NCI-H1436 treated with DMSO at 0.1 percent for 48 hours (cell line): ENCODE results near the gene UBE2A.

Experiments
- DNase-seq: peaks from one replicate; lab custom pipeline; 2025; lab: John Stamatoyannopoulos, UW

The UBE2A gene

DNA sequence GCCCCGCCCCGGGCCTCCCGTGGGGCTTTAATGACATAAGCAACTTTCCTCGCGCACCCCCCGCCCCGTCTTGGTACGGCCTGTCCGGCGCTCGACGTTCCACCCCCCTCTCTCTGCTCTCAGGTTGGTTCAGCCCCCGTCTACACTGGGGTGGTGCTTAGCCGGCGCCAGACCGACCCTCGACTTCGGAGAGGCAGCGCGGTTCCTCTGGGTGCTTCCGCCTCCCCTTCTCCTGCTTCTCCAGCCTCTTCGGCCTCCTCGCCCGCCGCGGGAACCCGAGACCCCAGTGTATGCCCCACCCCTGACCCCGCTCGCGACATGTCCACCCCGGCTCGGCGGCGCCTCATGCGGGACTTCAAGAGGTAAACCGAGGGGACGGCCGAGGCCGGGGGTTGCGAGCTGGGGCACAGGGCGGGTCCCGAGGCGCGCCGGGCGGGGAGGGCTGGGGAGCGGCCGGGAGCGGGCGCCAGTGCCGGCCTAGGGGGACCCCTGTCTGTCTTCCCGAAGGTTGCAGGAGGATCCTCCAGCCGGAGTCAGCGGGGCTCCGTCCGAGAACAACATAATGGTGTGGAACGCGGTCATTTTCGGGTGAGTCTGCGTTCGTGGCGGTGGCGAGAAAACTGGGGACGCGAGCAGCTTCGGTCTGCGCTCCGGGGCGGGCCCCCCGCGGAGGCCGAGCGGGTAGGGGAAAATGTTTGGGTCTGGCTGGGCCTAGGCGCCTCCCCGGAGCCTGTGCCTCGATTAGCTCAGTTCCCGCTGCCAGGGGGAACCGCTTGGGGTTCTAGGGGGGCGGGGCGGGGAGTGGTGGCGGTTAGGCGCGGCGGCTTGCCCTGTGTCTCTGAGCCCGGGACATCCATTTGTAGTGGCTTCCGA is at the start of gene UBE2A:
Gene UBE2A, plus strand, starts transcription at position 170 of the 873 bp plus-strand sequence. Its CDS starts 149 bp downstream, at position 319.
- DNase-seq: peak; percentile 64

DNA sequence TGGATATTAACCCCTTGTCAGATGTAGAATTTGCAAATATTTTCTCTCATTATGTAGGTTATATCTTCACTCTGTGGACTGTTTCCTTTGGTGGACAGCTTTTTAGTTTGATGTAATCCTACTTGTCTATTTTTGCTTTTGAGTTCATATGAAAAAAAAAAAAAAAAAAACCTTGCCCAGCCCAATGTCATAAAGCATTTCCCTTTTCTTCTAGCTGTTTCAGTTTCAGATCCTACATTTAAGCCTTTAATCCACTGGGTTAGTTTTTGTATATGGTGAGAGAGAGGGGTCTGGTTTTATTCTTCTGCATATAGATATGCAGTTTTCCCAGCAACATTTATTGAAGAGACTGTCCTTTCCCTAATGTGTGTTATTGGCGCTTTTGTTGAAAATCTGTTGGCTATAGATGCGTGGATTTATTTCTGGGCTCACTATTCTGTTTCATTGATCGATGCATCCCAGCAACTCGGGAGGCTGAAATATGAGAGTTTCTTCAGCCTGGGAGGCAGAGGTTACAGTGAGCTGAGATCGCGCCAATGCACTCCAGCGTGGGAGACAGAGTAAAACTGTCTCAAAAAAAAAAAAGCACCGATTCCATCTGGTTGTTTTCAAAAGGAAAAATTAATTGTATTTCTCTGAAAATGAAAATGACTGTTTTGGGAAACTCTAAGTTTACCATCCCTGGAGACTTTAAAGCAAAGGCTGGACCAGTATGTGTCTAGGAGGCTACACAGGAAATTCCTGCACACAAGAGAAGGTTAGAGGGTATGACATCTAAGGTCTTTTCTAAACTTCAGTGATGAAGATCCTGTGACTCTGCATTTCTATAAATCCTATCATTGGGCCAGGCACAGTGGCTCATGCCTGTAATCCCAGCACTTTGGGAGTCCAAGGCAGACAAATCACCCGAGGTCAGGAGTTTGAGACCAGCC is 44.8 kb upstream of the UBE2A start:
- no peak for DNase-seq

- no peak for DNase-seq
These were observed 36.9 kb upstream of the UBE2A start for GRCh38 chrX:119537487-119537886.

GRCh38 chrX:119539872-119540271 is 34.5 kb upstream of the UBE2A start:
- DNase-seq: no peak

GRCh38 chrX:119541188-119541587 is 33.2 kb upstream of the UBE2A start:
- DNase-seq: no peak

- no peak for DNase-seq
These were observed 24.9 kb upstream of the UBE2A start for GRCh38 chrX:119549327-119550016.

DNA sequence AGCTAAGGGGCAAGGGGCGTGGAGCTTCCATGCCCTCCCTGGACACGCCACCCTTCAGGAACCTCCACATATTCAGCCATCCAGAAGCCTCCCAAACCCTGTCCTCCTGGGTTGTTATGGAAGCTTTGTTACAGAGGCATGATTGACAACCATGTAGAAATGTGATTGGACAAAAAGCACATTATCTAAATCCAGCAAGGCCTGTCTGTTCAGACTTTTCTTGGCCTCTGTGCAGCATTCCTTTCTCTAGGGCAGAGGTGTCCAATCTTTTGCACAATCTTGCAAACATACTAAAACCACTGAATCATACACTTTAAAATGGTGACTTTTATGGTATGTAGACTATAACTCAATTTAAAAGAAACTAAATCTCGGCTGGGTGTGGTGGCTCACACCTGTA is 21.9 kb upstream of the UBE2A start:
- DNase-seq: no peak

DNA sequence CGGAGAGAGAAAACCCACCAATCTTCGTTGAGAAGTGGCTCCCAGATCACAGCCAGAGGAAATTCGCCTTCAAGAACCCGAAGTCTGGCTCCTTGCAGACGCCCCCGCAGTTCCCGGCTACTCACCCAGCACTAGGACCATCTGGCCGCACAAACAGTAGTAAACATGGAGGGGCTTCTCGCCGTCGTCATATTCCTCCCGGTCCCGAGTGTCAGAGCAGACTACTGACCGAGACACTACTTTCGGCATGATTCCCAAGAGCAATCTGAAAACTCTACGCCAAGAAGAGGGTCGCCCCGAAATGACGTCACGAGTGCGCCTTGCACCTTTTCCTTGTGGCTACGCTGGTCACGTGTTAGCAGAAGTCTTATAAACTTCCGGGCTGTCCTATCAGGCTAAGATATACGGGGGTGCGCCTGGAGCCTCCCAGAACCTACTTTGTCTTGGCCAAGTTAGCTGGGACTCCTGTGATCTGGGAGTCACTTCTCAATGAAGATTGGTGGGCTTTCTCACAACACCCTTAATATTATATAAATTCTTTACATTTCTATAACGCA is 9.2 kb upstream of the UBE2A start, which contains the start of gene STEEP1:
Gene STEEP1, minus strand, starts transcription at position 303 of the 557 bp plus-strand sequence. Its CDS starts 54 bp downstream, at position 249.
- peak; percentile 93 for DNase-seq

GRCh38 chrX:119570351-119570835 is 4.0 kb upstream of the UBE2A start:
- DNase-seq: no peak

DNA sequence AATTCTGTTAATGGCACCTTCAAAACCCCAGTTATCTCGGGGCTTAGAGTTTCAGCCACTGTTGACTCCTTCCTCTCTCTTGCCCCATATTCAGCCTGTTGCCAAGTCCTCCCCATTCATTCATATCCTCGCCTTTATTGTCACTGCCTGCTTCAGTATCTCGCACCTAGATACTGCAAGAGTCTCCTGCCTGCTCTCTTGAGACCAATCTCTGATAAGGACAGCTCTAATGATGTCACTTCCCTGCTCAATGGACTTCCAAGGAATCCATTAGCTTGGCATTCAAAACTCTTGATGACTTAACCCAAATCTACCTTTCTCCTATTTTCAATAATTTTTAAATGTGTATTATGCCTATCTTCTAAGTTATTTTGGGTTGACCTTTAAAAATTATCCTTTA is 1.1 kb upstream of the UBE2A start:
- DNase-seq: no peak

- DNase-seq: no peak
These were observed 446 bp upstream of the UBE2A start for GRCh38 chrX:119573840-119574393.

- no peak for DNase-seq
These were observed 5.1 kb downstream of the UBE2A start for GRCh38 chrX:119579414-119579813.

DNA sequence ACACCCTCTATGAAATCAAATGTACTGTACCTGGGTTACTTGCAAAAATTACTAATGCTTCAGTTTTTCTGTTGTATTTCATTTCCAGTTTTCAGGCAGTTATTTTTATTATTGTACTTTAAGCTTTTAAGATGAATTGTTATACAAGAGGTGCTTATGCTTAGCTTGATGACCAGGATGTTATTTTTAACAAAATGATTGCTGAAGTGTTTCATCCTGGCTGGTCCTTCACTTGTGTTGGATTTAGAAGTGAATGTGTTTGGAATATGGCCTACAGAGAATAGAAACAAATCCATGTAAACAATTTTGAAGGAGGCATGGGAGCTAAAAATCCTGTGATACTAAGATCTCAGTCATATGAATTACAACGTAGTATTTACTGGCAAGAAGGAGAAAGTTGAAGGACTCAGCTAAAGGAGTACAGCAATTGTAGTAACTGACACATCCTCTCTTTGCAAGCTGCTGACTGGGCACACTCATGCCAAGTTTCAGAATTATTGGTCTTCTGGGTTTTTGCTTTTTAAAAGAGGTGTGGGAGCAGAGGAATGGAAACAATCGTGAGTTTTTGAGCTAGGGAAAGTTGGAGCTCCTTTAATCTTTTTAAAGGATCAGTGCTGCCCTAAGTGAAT is 9.2 kb downstream of the UBE2A start:
- no peak for DNase-seq

GRCh38 chrX:119589810-119590209 is 15.4 kb downstream of the UBE2A start:
- no peak for DNase-seq

GRCh38 chrX:119602701-119603255 is 28.4 kb downstream of the UBE2A start:
- no peak for DNase-seq

DNA sequence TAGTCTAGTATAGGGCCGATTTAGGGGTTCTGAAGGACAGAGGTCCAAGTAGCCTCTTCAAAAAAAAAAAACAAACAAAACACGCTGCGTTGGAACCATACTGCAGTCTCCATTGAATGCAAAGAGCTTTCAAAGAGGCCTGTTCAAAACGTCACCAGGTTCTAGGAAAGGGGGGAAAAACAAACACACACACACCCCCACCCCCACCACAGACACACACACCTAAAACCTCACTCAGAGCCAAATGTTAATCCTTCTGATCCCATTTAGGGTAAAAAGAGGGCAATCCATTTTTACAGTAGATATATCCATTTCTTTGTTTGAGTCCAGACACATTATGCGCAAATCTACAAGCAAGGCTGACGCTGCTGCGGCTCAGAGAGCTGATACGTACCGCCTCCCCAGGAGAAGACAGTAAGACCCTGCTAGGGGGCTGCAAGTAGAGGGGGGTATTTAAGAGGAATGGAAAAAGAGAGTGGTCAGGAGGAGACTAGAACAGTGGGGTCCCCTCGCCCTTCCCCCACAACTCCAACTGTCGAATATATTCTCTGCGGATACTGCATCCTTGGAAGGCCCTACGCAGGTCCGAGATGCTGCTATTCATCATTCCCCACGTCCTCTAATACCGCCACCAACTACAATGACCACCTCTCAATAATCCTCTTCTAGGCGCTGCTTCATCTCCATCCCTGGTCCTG is 30.6 kb downstream of the UBE2A start:
- no peak for DNase-seq

DNA sequence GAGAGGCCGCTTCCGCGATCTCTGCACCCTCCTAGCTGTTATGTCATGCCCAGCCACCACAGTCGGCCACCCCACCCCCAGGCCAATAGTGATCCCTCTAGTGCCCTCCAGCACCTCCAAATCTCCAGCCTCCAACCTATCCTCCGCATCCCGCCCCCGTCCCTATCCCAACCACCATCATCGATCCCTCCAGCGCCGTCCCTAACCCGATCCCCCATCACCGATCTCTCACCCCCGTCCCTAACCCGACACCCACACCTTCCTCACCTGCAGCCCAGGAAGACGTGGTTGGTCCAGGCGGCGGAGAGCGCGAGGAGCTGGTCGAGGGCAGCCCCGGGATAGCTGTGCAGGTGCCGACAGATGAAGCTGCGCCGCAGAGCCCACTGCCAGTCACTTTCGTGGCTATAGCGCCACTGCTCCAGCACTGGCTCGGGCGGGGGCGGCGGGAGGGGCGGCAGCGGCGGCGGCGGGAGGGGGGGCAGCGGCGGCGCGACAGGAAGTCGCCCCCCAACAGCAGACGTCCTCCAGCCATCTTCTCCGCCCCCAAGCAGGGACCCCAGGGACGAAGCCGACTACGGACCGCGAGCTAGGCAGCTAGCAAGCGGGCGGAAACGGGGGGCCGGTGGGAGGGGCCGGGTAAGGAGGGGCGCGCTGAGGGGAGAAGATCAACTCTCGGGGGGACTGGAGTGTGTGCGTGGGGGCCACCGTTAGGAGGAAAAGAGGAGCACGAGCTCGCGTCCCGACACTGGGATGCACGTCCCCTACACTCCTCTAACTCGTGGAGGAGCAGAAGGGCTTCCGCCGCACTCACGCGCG is 31.3 kb downstream of the UBE2A start:
- DNase-seq: no peak

DNA sequence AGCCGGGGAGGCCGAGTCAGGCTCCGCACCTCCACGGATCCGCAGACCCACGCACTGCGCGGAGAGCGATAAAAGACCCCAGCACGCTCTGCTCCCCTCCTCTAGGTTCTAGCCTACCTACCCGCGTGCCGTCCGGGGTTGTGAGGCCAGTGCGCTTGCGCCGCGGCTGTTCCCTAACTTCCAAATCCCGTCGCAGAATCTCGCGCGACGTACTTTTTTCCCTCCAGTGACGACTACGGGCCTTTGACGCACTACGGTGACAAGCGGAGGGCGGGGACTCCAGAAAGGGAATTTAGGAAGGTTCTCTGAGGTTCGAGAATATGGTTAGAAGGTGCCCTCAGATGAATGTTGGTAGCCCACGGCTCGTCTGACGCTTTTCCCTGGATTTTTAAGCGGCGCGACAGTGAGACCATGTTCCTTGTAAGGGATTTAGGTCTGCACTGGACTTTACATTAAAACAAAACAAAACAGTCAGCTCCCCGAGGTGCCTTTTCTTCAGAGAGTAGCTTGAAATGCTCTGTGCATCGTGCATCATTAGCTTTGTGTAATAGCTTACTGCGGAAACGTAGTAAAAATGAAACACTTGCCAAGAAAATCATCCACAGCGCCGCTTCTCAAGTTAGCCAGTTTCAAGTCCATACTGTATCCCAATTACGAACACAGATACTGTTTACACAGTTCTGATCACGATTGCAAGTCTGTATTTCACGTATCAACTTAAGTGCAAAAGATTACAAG is 32.1 kb downstream of the UBE2A start, which contains the start of gene NKRF:
Gene NKRF, minus strand, starts transcription at position 145 of the 738 bp plus-strand sequence.
- peak; percentile 79 for DNase-seq
